ENCODE data around the gene ALKBH5.

Gene ALKBH5

DNA sequence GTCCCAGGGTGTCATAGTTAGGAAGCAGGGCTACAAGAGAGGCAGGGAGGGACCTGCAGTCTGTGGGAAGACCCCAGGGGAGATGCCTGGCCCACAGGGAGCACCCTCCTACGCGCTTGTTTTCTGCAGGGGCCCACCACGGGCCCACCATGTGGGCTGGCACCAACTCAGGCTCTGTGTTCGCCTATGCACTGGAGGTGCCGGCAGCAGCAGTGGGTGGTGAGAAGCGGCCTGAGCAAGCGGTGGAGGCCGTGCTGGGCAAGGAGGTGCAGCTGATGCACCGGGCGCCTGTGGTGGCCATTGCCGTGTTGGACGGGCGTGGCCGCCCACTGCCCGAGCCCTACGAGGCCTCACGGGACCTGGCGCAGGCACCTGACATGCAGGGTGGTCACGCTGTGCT lies 56.8 kb downstream of the ALKBH5 start:
- H3K36me3 ChIP-seq (replicated peaks), result peaks cover 37% of the 10 kb centered on the region
- no peak for DNase-seq (ENCODE audit: low spot score in 2 of 2)
- H3K4me1 ChIP-seq, result no peaks in the 10 kb centered on the region
- in situ Hi-C loops (cut with MboI; ENCODE audit: low sequenced_read_pairs), result no loop called here
- no peak overlapping the region for H3K4me3 ChIP-seq
- H3K9me3 ChIP-seq, result no peaks in the 10 kb centered on the region
- H3K27me3 ChIP-seq (ENCODE audit: low read depth), result no peaks in the 10 kb centered on the region

DNA sequence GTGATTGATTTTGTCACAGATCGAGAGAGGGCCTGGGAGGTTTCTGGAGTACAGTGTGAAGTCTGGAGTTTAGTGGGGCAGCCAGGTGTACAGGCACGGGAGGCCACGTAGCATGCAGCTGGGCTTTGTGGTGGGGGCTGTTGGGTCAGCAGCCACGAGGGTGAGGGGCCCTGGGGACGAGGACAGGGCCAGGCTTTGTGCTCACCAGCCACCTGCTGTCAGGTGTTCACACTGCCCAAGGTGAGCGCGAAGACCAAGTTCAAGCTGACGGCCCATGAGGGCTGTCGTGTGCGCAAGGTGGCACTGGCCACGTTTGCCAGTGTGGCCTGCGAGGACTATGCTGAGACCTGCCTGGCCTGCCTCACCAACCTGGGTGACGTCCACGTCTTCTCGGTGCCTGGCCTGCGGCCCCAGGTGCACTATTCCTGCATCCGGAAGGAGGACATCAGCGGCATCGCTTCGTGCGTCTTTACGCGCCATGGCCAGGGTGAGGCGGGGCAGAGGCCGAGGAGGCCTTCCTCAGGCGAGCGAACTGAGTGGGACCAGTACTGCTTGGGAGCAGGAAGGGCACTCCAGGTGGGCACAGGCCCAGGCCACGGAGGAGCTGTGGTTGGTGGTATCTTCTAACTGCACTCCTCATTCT lies 57.7 kb downstream of the ALKBH5 start:
- no peaks in the 10 kb centered on the region for H3K9me3 ChIP-seq
- no peak for DNase-seq (ENCODE audit: low spot score in 2 of 2)
- in situ Hi-C loops (cut with MboI; ENCODE audit: low sequenced_read_pairs), result no loop called here
- no peaks in the 10 kb centered on the region for H3K27me3 ChIP-seq (ENCODE audit: low read depth)
- H3K36me3 ChIP-seq (replicated peaks), result peaks cover 46% of the 10 kb centered on the region
- no peak overlapping the region for H3K4me3 ChIP-seq
- no peaks in the 10 kb centered on the region for H3K4me1 ChIP-seq

DNA sequence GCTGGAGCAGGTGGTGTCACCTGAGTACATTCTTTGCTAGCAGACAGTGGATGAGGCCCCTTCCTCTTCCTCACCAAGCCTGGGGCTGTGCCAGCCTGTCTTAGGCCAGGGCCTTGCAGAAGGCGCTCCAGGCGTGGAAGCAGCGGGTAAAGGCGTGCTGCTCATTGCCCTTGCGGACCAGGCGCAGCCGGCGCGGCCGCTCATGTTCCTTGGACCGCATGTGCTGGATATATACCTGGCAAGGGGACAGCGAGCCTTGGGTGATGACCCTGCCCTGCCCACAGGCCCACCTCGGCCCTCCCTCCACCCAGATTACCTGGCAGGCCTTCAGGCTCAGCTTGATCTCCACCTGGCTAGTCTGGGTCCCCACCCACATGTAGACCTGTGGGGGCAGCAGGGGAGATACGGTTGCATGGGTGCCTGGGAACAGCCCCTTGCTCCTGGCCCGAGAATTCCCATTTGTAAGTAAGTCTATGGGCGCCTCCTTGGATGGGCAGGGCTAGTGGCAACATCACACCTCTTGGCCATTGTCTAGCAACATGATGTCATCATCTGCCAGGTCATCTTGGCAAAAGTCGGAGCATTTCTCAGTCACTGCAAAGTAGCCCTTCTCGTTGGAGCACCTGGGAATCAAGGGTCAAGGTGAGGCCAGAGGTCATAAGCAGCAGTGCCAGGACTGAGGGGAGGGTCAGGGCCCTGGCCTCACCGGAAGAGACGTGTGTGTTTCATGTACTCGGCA lies 61.6 kb downstream of the ALKBH5 start:
- H3K4me3 ChIP-seq, result no peak overlapping the region
- DNase-seq (ENCODE audit: low spot score in 2 of 2), result no peak
- H3K9me3 ChIP-seq, result no peaks in the 10 kb centered on the region
- in situ Hi-C loops (cut with MboI; ENCODE audit: low sequenced_read_pairs), result no loop called here
- peaks cover 70% of the 10 kb centered on the region for H3K36me3 ChIP-seq (replicated peaks)
- no peaks in the 10 kb centered on the region for H3K4me1 ChIP-seq
- no peaks in the 10 kb centered on the region for H3K27me3 ChIP-seq (ENCODE audit: low read depth)

DNA sequence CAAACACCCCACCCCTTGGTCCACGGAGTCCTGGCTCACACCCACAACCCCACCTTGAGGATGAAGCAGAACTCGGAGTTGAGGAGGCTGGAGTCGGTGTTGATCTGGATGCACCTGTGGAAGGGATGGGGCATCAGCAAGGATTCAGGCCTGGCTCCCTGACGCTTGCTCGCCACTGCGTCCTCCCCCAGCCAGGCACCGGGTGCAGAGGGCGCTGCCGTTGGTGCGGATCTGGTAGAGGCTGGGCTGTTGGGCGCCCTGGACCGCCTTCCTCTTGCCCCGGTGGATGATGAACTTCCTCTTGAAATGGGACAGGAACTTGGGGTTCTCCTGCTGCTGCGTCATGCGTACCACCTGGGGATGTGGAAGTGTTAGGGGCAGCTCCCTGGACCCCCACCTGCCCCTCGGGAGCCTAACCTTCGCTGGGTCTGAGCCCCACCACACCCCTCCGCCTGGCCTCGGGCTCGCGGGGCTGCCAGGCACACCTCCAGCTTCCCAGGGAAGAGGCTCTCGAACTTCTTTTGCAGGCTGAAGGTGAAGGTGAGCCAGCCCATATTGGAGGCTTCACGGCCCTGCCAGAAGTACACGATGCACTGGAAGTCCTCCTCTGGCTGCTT lies 62.6 kb downstream of the ALKBH5 start:
- Histone ChIP-seq H3K9me3 (no peaks in the 10 kb centered on the region), H3K36me3 (replicated peaks) (peaks cover 77% of the 10 kb centered on the region), H3K4me3 (no peak overlapping the region), H3K4me1 (no peaks in the 10 kb centered on the region), H3K27me3 (ENCODE audit: low read depth) (no peaks in the 10 kb centered on the region)
- in situ Hi-C loops (cut with MboI; ENCODE audit: low sequenced_read_pairs), result no loop called here
- DNase-seq (ENCODE audit: low spot score in 2 of 2), result no peak

DNA sequence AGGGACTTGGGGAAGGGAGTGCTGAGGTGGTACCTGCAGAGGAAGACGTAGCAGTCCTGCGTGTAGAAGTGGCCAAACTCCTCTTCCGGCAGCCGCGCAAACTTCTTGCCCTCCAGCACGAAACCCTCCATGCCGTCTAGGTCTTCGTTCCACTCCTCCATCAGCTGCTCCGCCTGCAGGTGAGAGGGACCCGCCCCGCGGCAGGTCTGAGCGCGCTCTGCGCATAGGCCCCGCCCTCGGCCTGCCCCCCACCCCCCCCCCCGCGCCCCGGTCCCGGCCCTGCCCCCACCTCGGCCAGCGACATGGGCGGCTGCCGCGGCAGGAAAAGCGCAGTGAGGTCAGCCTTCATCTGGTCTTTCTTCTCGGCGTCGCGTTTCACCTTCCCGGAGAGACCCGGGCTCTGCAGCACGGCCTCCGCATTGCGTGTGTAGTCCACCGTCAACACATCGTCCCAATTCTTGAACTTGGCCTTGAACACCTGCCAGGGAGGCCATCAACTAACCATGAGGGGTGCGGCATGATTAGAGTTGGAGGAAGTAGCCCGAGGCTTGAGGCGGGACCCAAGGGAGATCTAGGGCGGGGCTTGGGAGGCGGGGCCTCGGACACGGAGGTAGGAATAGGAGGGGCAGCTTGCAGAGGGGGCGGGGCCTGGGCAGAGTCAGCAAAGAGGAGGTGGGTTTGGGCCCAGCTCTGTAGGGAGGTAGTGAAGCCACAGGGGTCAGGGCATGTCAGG lies 63.4 kb downstream of the ALKBH5 start:
- Histone ChIP-seq H3K4me1 (no peaks in the 10 kb centered on the region), H3K36me3 (replicated peaks) (peaks cover 78% of the 10 kb centered on the region), H3K27me3 (ENCODE audit: low read depth) (no peaks in the 10 kb centered on the region), H3K9me3 (no peaks in the 10 kb centered on the region), H3K4me3 (no peak overlapping the region)
- peak; percentile 38 to 86 for DNase-seq (ENCODE audit: low spot score in 2 of 2)
- in situ Hi-C loops (cut with MboI; ENCODE audit: low sequenced_read_pairs), result no loop called here

DNA sequence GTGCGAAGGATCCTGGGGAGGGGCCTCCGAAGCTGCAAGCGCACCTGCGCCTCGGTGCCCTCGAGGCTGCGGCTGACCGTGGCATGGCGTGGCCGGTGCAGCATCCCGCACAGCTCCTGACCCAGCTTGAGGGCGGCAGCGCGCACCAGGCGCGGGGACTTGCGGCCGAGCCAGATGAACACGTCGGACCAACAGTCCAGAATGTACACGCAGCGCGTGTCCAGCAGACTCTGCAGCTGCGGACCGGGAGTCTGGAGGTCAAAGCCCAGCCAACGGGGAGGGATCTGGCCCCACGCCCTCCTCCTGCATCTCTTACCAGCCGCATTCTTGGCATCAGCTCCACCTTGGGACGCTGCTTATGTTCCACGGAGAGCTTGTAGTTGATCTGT lies 64.0 kb downstream of the ALKBH5 start:
- in situ Hi-C loops (cut with MboI; ENCODE audit: low sequenced_read_pairs), result no loop called here
- no peak for DNase-seq (ENCODE audit: low spot score in 2 of 2)
- Histone ChIP-seq H3K4me3 (no peak overlapping the region), H3K4me1 (no peaks in the 10 kb centered on the region), H3K36me3 (replicated peaks) (peaks cover 82% of the 10 kb centered on the region), H3K27me3 (ENCODE audit: low read depth) (no peaks in the 10 kb centered on the region), H3K9me3 (no peaks in the 10 kb centered on the region)

DNA sequence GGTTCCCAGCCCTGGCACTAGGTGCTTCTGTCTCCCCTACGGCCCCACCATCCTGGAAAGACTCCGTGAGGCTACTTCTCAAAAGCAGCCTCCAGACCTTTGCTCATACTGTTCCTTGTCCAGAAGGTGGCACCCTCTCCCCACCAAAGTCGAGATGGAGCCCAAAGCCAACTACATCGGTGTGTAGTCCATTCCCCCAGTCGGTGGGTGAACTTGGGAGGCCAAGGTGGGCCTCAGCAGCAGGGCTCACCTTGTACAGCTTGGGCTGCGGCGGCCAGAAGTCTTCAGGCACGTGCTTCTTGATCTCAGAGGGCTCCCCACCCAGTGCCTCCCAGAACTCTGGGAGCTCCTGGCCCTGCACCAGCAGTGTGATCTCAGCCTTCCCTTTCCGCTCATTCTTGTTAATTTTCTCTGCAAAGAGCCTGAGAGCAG lies 64.7 kb downstream of the ALKBH5 start:
- in situ Hi-C loops (cut with MboI; ENCODE audit: low sequenced_read_pairs), result no loop called here
- DNase-seq (ENCODE audit: low spot score in 2 of 2), result peak; percentile 60 to 85
- no peaks in the 10 kb centered on the region for H3K27me3 ChIP-seq (ENCODE audit: low read depth)
- H3K4me1 ChIP-seq, result no peaks in the 10 kb centered on the region
- H3K36me3 ChIP-seq (replicated peaks), result peaks cover 82% of the 10 kb centered on the region
- no peak overlapping the region for H3K4me3 ChIP-seq
- no peaks in the 10 kb centered on the region for H3K9me3 ChIP-seq

DNA sequence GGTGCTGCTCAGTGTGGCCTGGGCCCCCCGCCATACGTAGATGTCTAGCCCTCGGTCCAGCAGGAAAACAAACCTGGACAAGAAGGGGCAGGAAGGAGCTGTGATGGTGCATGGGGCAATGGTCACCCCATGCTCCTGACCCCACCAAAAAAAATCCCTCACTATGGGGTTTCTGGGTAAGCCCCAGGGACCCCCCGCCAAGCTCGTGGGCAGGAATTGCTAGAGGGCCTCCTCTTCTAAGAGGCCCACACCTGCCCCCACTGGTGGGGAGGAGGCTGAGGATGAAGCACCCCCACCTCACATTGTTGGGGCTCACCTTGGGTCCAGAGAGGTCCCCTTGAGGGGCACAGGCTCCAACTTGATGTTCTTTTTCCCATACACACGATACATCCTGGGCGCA lies 65.2 kb downstream of the ALKBH5 start:
- Histone ChIP-seq H3K4me3 (no peak overlapping the region), H3K9me3 (no peaks in the 10 kb centered on the region), H3K4me1 (no peaks in the 10 kb centered on the region), H3K27me3 (ENCODE audit: low read depth) (no peaks in the 10 kb centered on the region), H3K36me3 (replicated peaks) (peaks cover 82% of the 10 kb centered on the region)
- in situ Hi-C loops (cut with MboI; ENCODE audit: low sequenced_read_pairs), result no loop called here
- no peak for DNase-seq (ENCODE audit: low spot score in 2 of 2)

DNA sequence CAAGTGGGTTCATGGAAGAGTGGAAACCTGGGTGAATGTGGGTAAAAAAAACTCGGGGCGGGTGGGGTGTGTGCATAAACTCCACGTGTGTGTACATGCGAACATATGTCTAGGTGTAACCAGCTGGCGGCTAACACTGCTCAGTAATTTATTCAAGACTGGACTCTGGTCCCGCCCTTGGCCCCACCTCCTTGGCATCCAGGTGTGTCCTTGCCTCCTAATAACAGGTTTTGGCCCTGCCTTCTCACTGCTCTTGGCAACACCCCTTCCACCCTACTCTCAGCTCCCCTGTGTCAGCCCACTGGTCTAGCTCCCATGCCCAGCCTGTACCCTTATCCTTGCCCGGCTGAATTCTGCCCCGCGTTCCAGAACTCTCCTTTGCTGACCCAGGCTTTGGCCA lies 66.6 kb downstream of the ALKBH5 start:
- H3K9me3 ChIP-seq, result no peaks in the 10 kb centered on the region
- in situ Hi-C loops (cut with MboI; ENCODE audit: low sequenced_read_pairs), result no loop called here
- no peak overlapping the region for H3K4me3 ChIP-seq
- no peaks in the 10 kb centered on the region for H3K27me3 ChIP-seq (ENCODE audit: low read depth)
- no peak for DNase-seq (ENCODE audit: low spot score in 2 of 2)
- H3K36me3 ChIP-seq (replicated peaks), result peaks cover 87% of the 10 kb centered on the region
- no peaks in the 10 kb centered on the region for H3K4me1 ChIP-seq

DNA sequence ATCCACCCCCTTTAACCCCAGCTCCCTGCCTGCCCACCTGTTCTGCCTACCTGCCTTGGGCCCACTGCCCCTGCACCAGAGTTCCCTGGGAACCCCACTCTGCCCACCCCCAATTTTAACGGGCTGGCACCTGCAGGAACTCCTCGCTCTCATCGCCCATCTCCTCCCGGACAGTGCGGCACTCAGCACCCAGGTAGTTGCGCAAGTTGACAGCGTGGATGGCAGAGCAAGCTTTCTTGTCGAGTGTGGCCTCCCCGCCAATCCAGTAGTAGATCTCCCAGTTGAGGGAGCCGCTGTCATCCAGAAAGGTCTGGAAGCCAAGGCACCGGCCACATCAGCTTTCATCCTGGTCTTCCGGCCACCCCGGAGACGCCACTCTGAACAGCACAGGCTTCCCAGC lies 67.1 kb downstream of the ALKBH5 start:
- no peaks in the 10 kb centered on the region for H3K9me3 ChIP-seq
- no peak for DNase-seq (ENCODE audit: low spot score in 2 of 2)
- no peaks in the 10 kb centered on the region for H3K27me3 ChIP-seq (ENCODE audit: low read depth)
- H3K4me1 ChIP-seq, result no peaks in the 10 kb centered on the region
- no peak overlapping the region for H3K4me3 ChIP-seq
- peaks cover 85% of the 10 kb centered on the region for H3K36me3 ChIP-seq (replicated peaks)
- in situ Hi-C loops (cut with MboI; ENCODE audit: low sequenced_read_pairs), result no loop called here

DNA sequence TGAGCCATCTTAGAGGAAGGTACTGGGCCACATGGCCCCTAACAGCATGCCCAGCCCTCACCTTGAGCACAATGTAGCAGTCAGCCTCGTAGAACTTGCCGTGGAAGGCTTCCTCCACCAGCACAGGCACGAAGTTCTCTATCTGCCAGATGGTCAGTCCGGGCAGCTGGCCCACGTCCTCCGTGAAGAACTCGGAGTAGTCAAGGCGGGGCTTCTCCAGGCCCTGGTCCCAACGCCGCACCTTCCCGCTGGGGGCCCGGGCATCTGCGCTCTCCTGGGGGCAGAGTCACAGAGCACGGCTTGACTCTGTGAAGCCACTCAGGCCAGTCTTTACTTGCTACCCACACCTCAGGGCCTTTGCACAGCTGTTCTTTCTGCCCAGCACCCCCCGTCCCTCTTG lies 67.6 kb downstream of the ALKBH5 start:
- Histone ChIP-seq H3K9me3 (no peaks in the 10 kb centered on the region), H3K4me1 (no peaks in the 10 kb centered on the region), H3K36me3 (replicated peaks) (peaks cover 81% of the 10 kb centered on the region), H3K27me3 (ENCODE audit: low read depth) (no peaks in the 10 kb centered on the region), H3K4me3 (no peak overlapping the region)
- in situ Hi-C loops (cut with MboI; ENCODE audit: low sequenced_read_pairs), result no loop called here
- DNase-seq (ENCODE audit: low spot score in 2 of 2), result no peak

DNA sequence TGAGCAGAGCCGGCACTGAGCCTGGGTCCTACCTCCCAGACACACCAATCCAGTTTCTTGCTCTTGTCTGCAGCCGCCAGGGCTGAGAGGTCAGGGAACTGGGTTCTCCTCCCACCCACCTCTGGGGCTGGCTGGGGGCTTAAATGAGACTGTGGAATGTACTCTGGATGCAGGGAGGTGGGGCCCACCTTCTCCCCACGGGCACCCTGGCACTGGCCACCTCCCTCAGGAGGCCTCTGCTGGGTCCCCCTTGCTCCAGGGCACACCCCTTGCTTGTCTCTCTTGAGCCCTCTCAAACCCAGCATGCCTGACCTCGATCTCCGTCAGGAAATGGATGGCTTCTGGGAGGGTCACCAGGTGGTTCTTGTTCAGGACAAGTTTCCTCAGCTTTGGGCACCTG lies 68.5 kb downstream of the ALKBH5 start:
- peaks cover 75% of the 10 kb centered on the region for H3K36me3 ChIP-seq (replicated peaks)
- H3K4me3 ChIP-seq, result no peak overlapping the region
- in situ Hi-C loops (cut with MboI; ENCODE audit: low sequenced_read_pairs), result no loop called here
- H3K4me1 ChIP-seq, result peaks cover 2% of the 10 kb centered on the region
- no peak for DNase-seq (ENCODE audit: low spot score in 2 of 2)
- no peaks in the 10 kb centered on the region for H3K27me3 ChIP-seq (ENCODE audit: low read depth)
- no peaks in the 10 kb centered on the region for H3K9me3 ChIP-seq

DNA sequence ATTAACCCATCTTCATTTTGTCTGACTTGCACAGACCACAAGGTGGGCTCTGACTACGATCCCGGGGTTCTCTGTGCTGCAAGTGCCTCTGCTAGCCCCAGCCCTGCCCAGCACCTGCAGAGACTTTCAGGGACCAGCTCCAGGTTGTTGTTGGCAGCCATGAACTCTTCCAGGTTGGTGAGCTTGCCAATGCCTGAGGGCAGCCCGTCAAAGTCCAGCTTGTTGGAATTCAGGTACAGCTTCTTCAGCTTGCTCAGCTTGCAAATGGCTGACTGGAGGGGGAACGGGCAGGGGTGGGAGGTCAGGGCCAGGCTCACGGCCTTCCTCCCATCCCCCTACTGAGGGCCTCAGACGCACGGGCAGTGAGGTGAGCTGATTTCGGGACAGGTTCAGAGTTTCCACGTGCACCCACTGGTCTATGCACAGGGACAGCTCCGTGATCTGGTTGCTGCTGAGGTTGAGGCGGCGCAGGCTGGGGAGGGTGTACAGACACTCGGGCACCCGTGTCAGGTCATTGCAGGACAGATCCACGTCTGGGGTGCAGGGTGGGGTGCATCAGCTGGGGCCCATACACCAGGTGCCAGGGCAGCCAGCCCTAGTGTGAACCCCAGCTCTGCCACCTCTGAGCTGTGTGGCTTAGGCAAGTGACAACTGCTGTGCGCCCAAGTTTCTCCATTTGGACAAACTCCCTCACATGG lies 69.7 kb downstream of the ALKBH5 start:
- in situ Hi-C loops (cut with MboI; ENCODE audit: low sequenced_read_pairs), result no loop called here
- peaks cover 67% of the 10 kb centered on the region for H3K36me3 ChIP-seq (replicated peaks)
- DNase-seq (ENCODE audit: low spot score in 2 of 2), result no peak

More for the DNA sequence above, 69.7 kb downstream of the ALKBH5 start:
- peaks cover 8% of the 10 kb centered on the region for H3K4me1 ChIP-seq
- H3K4me3 ChIP-seq, result no peak overlapping the region
- no peaks in the 10 kb centered on the region for H3K9me3 ChIP-seq
- no peaks in the 10 kb centered on the region for H3K27me3 ChIP-seq (ENCODE audit: low read depth)
